AG09319 (cell line): ENCODE measurements around the gene TMEM87B.

Experiments
- DNase-seq: peaks from one replicate; pipeline ENCODE4 v3.0.0-alpha.2; 2010; ENCODE audit warnings: low read depth; ENCODE audit errors: extremely low read depth
- CTCF ChIP-seq: IDR thresholded peaks from 2 replicates; pipeline ENCODE4 v1.5.1; 2011; ENCODE audit warnings: low read depth, mild to moderate bottlenecking, inconsistent platforms, low read length, moderate library complexity

TMEM87B gene

GRCh38 chr2:112054847-112055729, at the start of gene TMEM87B:
TMEM87B (plus strand) TSS chr2:112055269; CDS start chr2:112055592, 323 bp downstream.
- no peak for TF ChIP-seq CTCF
- peak; percentile 98 for DNase-seq

GRCh38 chr2:112005406-112006075, 49.5 kb upstream of the TMEM87B start:
- no peak for TF ChIP-seq CTCF
- DNase-seq = no peak

GRCh38 chr2:112006076-112006410, 49.0 kb upstream of the TMEM87B start:
- no peak for TF ChIP-seq CTCF
- peak; percentile 15 for DNase-seq

- DNase-seq = no peak
- TF ChIP-seq CTCF = no peak
These were observed 47.6 kb upstream of the TMEM87B start for GRCh38 chr2:112007493-112007892.

GRCh38 chr2:112008910-112009485, 46.1 kb upstream of the TMEM87B start:
- TF ChIP-seq CTCF = no peak
- DNase-seq = no peak

GRCh38 chr2:112010751-112011150, 44.3 kb upstream of the TMEM87B start:
- TF ChIP-seq CTCF = no peak
- DNase-seq = no peak

- DNase-seq = no peak
- no peak for TF ChIP-seq CTCF
These were observed 42.5 kb upstream of the TMEM87B start for GRCh38 chr2:112012556-112012955.
